Fibroblast of villous mesenchyme (primary cell): Measurements from ENCODE around the gene SUSD4. TPM values are rescaled to one million over a fixed set of nuclear protein-coding genes. Genes with fewer than 3 reads are reported as not detected.

Source experiments
- DNase-seq: peaks from one replicate; pipeline ENCODE4 v3.0.0-alpha.2; 2010; ENCODE audit warnings: low read depth
- H3K4me3 ChIP-seq: 2 replicates; pipeline ENCODE4 v1.5.1; 2011; ENCODE audit warnings: low read depth, mild to moderate bottlenecking, low read length
- CTCF ChIP-seq: IDR thresholded peaks from 2 replicates; pipeline ENCODE4 v1.5.1; 2012; ENCODE audit warnings: low read depth, mild to moderate bottlenecking, low read length; ENCODE audit not compliant: insufficient read depth
- total RNA-seq: library from RNA; depleted of rRNA; stranded (reverse); fragments of >200 nt; gene quantifications from 2 replicates; pipeline ENCODE4 v1.2.3, GENCODE V29; 2012

The SUSD4 gene
- total RNA-seq, 1 donor: not detected

- TF ChIP-seq CTCF: no peak
- DNase-seq: peak; percentile 3
Measured at GRCh38 chr1:223331929-223332328, 32.0 kb downstream of the SUSD4 start.

GRCh38 chr1:223331301-223331700 is 32.7 kb downstream of the SUSD4 start:
- TF ChIP-seq CTCF: no peak
- no peak overlapping the region for H3K4me3 ChIP-seq
- no peak for DNase-seq

More at GRCh38 chr1:223331929-223332328, 32.0 kb downstream of the SUSD4 start:
- no peak overlapping the region for H3K4me3 ChIP-seq

GRCh38 chr1:223330466-223330865 is 33.5 kb downstream of the SUSD4 start:
- no peak for TF ChIP-seq CTCF
- DNase-seq: no peak
- no peak overlapping the region for H3K4me3 ChIP-seq

- no peak for TF ChIP-seq CTCF
- no peak for DNase-seq
Measured at GRCh38 chr1:223329664-223330415, 34.1 kb downstream of the SUSD4 start.

GRCh38 chr1:223329252-223329651 is 34.7 kb downstream of the SUSD4 start:
- DNase-seq: no peak
- TF ChIP-seq CTCF: no peak
- no peak overlapping the region for H3K4me3 ChIP-seq

More at GRCh38 chr1:223329664-223330415, 34.1 kb downstream of the SUSD4 start:
- no peak overlapping the region for H3K4me3 ChIP-seq

- TF ChIP-seq CTCF: no peak
- DNase-seq: no peak
- H3K4me3 ChIP-seq: no peak overlapping the region
Measured at GRCh38 chr1:223328566-223328965, 35.4 kb downstream of the SUSD4 start.

GRCh38 chr1:223326776-223327175 is 37.2 kb downstream of the SUSD4 start:
- DNase-seq: no peak
- TF ChIP-seq CTCF: no peak

More at GRCh38 chr1:223326776-223327175, 37.2 kb downstream of the SUSD4 start:
- H3K4me3 ChIP-seq: no peak overlapping the region
